Uterus (tissue), 2 donors: Measurements from ENCODE around the gene EVI2A.

Source experiments
- CTCF ChIP-seq, 4 experiments: fragments of 200-600 bp in 2 of 4; fragments of 450-650 bp in 2 of 4; sonication (generic) in 2 of 4; IDR thresholded peaks; one replicate each; pipeline ENCODE4 v1.5.1; 2016 to 2019; ENCODE audit warnings: antibody characterized with exemption in 4 of 4, mild to moderate bottlenecking in 2 of 4, moderate library complexity in 1 of 4
- POLR2A ChIP-seq, 2 donors: fragments of 450-650 bp; IDR thresholded peaks; one replicate each; pipeline ENCODE4 v1.6.1; 2016; ENCODE audit warnings: antibody characterized with exemption in 2 of 2, mild to moderate bottlenecking in 1 of 2, moderate library complexity in 1 of 2

- no peak for TF ChIP-seq CTCF (IDR thresholded peaks at IDR 0.05)
- TF ChIP-seq POLR2A (IDR thresholded peaks at IDR 0.05) = no peak
Measured at GRCh38 chr17:31321966-31322365, 544 bp upstream of the EVI2A start.
